HEK293 (cell line): ENCODE results near the gene NRP1.

Source experiments
- GLIS2 ChIP-seq: fragments of 450-650 bp; formaldehyde crosslinking; IDR thresholded peaks from 2 replicates; pipeline ENCODE4 v1.5.1; 2016; ENCODE audit warnings: missing biosample characterization, missing genetic modification characterization
- TCF7L2 ChIP-seq: IDR thresholded peaks from 2 replicates; pipeline ENCODE4 v1.6.1; 2011; ENCODE audit warnings: low read depth, mild to moderate bottlenecking, inconsistent platforms, low read length, moderate library complexity, borderline replicate concordance
- ZNF146 ChIP-seq: fragments of 450-650 bp; formaldehyde crosslinking; IDR thresholded peaks from 2 replicates; pipeline ENCODE4 v1.5.1; 2016; ENCODE audit warnings: missing biosample characterization, missing genetic modification characterization
- ZNF341 ChIP-seq: fragments of 450-650 bp; formaldehyde crosslinking; IDR thresholded peaks from 2 replicates; pipeline ENCODE4; 2016; ENCODE audit warnings: low read depth, missing biosample characterization, missing genetic modification characterization
- ZNF354C ChIP-seq: fragments of 450-650 bp; formaldehyde crosslinking; IDR thresholded peaks from 2 replicates; pipeline ENCODE4 v1.5.1; 2016; ENCODE audit warnings: missing biosample characterization, missing genetic modification characterization, low read depth, borderline replicate concordance
- ZNF677 ChIP-seq: fragments of 450-650 bp; IDR thresholded peaks from 2 replicates; pipeline ENCODE4 v1.5.0; 2018; ENCODE audit warnings: missing biosample characterization, mild to moderate bottlenecking, missing genetic modification characterization, moderate library complexity
- ZNF785 ChIP-seq: fragments of 450-650 bp; formaldehyde crosslinking; IDR thresholded peaks from 2 replicates; pipeline ENCODE4 v1.5.1; 2016; ENCODE audit warnings: missing biosample characterization, missing genetic modification characterization
- TF ChIP-seq, protein P1 (sequence below): fragments of 450-650 bp; formaldehyde crosslinking; IDR thresholded peaks from 2 replicates; pipeline ENCODE4 v1.5.1; 2016; ENCODE audit warnings: missing biosample characterization, missing genetic modification characterization
- TF ChIP-seq, protein P2 (sequence below): fragments of 450-650 bp; formaldehyde crosslinking; IDR thresholded peaks from 2 replicates; pipeline ENCODE4 v1.5.1; 2016; ENCODE audit warnings: missing biosample characterization, missing genetic modification characterization
- TF ChIP-seq, protein P3 (sequence below): fragments of 450-650 bp; formaldehyde crosslinking; IDR thresholded peaks from 2 replicates; pipeline ENCODE4 v1.5.1; 2016; ENCODE audit warnings: missing biosample characterization, missing genetic modification characterization

DNA sequence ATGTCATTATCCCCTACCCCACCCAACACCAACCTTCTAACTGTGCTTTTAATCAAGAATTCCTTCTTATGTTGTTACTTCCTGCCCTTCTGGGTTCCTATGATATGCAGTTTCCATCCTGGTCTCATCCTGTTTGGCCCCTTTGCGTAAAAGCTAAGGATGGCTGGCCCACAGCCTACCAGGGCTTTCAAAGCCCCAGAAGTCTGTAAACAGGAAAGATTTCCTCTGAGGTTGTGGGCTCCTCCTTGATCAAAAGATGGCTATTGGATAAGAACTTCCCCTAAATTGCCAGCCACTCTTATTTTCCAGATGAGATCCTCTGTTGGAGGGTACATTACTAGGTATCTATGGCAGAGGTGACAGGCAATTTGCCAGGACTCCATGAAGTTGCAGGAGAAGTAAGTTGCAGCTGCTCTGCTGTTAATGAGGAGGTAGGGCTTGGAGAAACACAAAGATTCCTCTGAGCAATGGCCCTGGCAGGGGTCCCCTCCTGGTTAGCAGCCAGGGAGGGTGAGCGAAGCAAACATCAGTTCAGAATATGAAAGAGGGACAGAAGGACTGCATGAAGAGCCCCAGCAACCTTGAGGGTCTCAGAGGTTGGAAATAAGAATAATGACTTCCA is 32.1 kb downstream of the NRP1 start:
- TF ChIP-seq ZNF146 (no peak), TCF7L2 (no peak), ZNF341 (tag by site-specific recombination) (no peak), ZNF677 (tag by site-specific recombination) (no peak), ZNF785 (tag by site-specific recombination) (no peak), ZNF354C (tag by site-specific recombination) (no peak), GLIS2 (tag by site-specific recombination) (no peak)
- TF ChIP-seq, protein P1, sequence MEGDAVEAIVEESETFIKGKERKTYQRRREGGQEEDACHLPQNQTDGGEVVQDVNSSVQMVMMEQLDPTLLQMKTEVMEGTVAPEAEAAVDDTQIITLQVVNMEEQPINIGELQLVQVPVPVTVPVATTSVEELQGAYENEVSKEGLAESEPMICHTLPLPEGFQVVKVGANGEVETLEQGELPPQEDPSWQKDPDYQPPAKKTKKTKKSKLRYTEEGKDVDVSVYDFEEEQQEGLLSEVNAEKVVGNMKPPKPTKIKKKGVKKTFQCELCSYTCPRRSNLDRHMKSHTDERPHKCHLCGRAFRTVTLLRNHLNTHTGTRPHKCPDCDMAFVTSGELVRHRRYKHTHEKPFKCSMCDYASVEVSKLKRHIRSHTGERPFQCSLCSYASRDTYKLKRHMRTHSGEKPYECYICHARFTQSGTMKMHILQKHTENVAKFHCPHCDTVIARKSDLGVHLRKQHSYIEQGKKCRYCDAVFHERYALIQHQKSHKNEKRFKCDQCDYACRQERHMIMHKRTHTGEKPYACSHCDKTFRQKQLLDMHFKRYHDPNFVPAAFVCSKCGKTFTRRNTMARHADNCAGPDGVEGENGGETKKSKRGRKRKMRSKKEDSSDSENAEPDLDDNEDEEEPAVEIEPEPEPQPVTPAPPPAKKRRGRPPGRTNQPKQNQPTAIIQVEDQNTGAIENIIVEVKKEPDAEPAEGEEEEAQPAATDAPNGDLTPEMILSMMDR (tag by site-specific recombination), result no peak
- TF ChIP-seq, protein P2, sequence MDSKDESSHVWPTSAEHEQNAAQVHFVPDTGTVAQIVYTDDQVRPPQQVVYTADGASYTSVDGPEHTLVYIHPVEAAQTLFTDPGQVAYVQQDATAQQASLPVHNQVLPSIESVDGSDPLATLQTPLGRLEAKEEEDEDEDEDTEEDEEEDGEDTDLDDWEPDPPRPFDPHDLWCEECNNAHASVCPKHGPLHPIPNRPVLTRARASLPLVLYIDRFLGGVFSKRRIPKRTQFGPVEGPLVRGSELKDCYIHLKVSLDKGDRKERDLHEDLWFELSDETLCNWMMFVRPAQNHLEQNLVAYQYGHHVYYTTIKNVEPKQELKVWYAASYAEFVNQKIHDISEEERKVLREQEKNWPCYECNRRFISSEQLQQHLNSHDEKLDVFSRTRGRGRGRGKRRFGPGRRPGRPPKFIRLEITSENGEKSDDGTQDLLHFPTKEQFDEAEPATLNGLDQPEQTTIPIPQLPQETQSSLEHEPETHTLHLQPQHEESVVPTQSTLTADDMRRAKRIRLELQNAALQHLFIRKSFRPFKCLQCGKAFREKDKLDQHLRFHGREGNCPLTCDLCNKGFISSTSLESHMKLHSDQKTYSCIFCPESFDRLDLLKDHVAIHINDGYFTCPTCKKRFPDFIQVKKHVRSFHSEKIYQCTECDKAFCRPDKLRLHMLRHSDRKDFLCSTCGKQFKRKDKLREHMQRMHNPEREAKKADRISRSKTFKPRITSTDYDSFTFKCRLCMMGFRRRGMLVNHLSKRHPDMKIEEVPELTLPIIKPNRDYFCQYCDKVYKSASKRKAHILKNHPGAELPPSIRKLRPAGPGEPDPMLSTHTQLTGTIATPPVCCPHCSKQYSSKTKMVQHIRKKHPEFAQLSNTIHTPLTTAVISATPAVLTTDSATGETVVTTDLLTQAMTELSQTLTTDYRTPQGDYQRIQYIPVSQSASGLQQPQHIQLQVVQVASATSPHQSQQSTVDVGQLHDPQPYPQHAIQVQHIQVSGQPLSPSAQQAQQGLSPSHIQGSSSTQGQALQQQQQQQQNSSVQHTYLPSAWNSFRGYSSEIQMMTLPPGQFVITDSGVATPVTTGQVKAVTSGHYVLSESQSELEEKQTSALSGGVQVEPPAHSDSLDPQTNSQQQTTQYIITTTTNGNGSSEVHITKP (tag by site-specific recombination), result no peak
- TF ChIP-seq, protein P3, sequence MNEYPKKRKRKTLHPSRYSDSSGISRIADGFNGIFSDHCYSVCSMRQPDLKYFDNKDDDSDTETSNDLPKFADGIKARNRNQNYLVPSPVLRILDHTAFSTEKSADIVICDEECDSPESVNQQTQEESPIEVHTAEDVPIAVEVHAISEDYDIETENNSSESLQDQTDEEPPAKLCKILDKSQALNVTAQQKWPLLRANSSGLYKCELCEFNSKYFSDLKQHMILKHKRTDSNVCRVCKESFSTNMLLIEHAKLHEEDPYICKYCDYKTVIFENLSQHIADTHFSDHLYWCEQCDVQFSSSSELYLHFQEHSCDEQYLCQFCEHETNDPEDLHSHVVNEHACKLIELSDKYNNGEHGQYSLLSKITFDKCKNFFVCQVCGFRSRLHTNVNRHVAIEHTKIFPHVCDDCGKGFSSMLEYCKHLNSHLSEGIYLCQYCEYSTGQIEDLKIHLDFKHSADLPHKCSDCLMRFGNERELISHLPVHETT (tag by site-specific recombination), result no peak
